ENCODE measurements around the gene RAB44.
A peak's percentile ranks its signal among the peaks of the same experiment; 100 is the strongest.

Gene RAB44

GRCh38 chr6:36734486-36735060 is 36.9 kb downstream of the RAB44 start:
- no peak for DNase-seq

- DNase-seq = peak; percentile 36
These were observed 37.8 kb downstream of the RAB44 start for GRCh38 chr6:36735110-36736071.

GRCh38 chr6:36737043-36737785 is 39.6 kb downstream of the RAB44 start:
- DNase-seq = no peak

GRCh38 chr6:36738108-36738507 is 40.5 kb downstream of the RAB44 start:
- no peak for DNase-seq

GRCh38 chr6:36739947-36740817 is 42.6 kb downstream of the RAB44 start:
- no peak for DNase-seq

GRCh38 chr6:36740818-36741179 is 43.2 kb downstream of the RAB44 start:
- DNase-seq = no peak

- no peak for DNase-seq
These were observed 44.5 kb downstream of the RAB44 start for GRCh38 chr6:36742146-36742545.

- DNase-seq = no peak
These were observed 45.4 kb downstream of the RAB44 start for GRCh38 chr6:36743032-36743431.

GRCh38 chr6:36743538-36744303 is 46.1 kb downstream of the RAB44 start:
- no peak for DNase-seq

GRCh38 chr6:36744304-36744673 is 46.7 kb downstream of the RAB44 start:
- DNase-seq = no peak

- DNase-seq = no peak
These were observed 47.7 kb downstream of the RAB44 start for GRCh38 chr6:36745283-36745682.

GRCh38 chr6:36745836-36746235 is 48.2 kb downstream of the RAB44 start:
- no peak for DNase-seq

- no peak for DNase-seq
These were observed 48.6 kb downstream of the RAB44 start for GRCh38 chr6:36746251-36746650.

- no peak for DNase-seq
These were observed 52.3 kb downstream of the RAB44 start for GRCh38 chr6:36749829-36750489.

- DNase-seq = no peak
These were observed 53.5 kb downstream of the RAB44 start for GRCh38 chr6:36751091-36751490.

- no peak for DNase-seq
These were observed 54.2 kb downstream of the RAB44 start for GRCh38 chr6:36751833-36752186.

GRCh38 chr6:36752187-36752885 is 54.7 kb downstream of the RAB44 start:
- DNase-seq = peak; percentile 85

GRCh38 chr6:36752886-36753506 is 55.4 kb downstream of the RAB44 start:
- DNase-seq = peak; percentile 15

GRCh38 chr6:36753671-36754405 is 56.2 kb downstream of the RAB44 start:
- no peak for DNase-seq

Data from NCI-H2029 treated with DMSO at 0.1 percent for 48 hours (cell line).